Karpas-422 (cell line): Measurements from ENCODE around the gene NECAB2. TPM values are rescaled to one million over a fixed set of nuclear protein-coding genes. Genes with fewer than 3 reads are reported as not detected.

Source experiments
- DNase-seq: peaks from one replicate; pipeline ENCODE4 v3.0.0-alpha.2; 2015
- H2AFZ ChIP-seq: fragments of 200-600 bp; sonication (generic); 2 replicates; pipeline ENCODE4 v1.6.1; 2014; ENCODE audit warnings: antibody characterized with exemption, low read length, mixed read lengths
- H3K27ac ChIP-seq: fragments of 200-600 bp; sonication (generic); 2 replicates; pipeline ENCODE4 v1.5.1; 2014; ENCODE audit warnings: mild to moderate bottlenecking, low read length, moderate library complexity
- H3K27me3 ChIP-seq: fragments of 200-600 bp; sonication (generic); 2 replicates; pipeline ENCODE4 v1.6.1; 2014; ENCODE audit warnings: low read length, mixed read lengths
- H3K36me3 ChIP-seq: fragments of 200-600 bp; sonication (generic); 2 replicates; pipeline ENCODE4 v1.6.1; 2014; ENCODE audit warnings: low read length, mixed read lengths; ENCODE audit not compliant: insufficient read depth
- H3K4me1 ChIP-seq: fragments of 200-600 bp; sonication (generic); 2 replicates; pipeline ENCODE4 v1.6.1; 2014; ENCODE audit warnings: mild to moderate bottlenecking, low read length, mixed read lengths
- H3K4me2 ChIP-seq: fragments of 200-600 bp; sonication (generic); 2 replicates; pipeline ENCODE4 v1.6.1; 2014; ENCODE audit warnings: low read length, low read depth, mild to moderate bottlenecking; ENCODE audit not compliant: poor library complexity, severe bottlenecking
- H3K4me3 ChIP-seq: fragments of 200-600 bp; sonication (generic); 2 replicates; pipeline ENCODE4 v1.5.1; 2014; ENCODE audit warnings: mild to moderate bottlenecking, antibody characterized with exemption, low read length, mixed read lengths
- H3K79me2 ChIP-seq: fragments of 200-600 bp; sonication (generic); 2 replicates; pipeline ENCODE4 v1.6.1; 2014; ENCODE audit warnings: mild to moderate bottlenecking, low read length, mixed read lengths
- H3K9ac ChIP-seq: fragments of 200-600 bp; sonication (generic); 2 replicates; pipeline ENCODE4 v1.6.0; 2014; ENCODE audit warnings: low read length
- H3K9me2 ChIP-seq: fragments of 200-600 bp; sonication (generic), shearing (Covaris generic); replicated peaks from 2 replicates; pipeline ENCODE4 v1.6.0; 2014; ENCODE audit warnings: mild to moderate bottlenecking, low read length, moderate library complexity; ENCODE audit not compliant: insufficient read depth
- H3K9me3 ChIP-seq: fragments of 300-700, 200-600 bp; sonication (generic); 2 replicates; pipeline ENCODE4 v1.6.1; 2014; ENCODE audit warnings: low read length, mixed read lengths
- H4K20me1 ChIP-seq: fragments of 200-600 bp; sonication (generic); 2 replicates; pipeline ENCODE4 v1.6.1; 2014; ENCODE audit warnings: mild to moderate bottlenecking, antibody characterized with exemption, low read length, low read depth; ENCODE audit not compliant: insufficient read depth
- total RNA-seq: library from RNA; depleted of rRNA; stranded (reverse); fragments of >200 nt; shearing (Covaris generic); gene quantifications from 2 replicates; pipeline ENCODE4 v1.2.3, GENCODE V29; 2014; ENCODE audit warnings: low replicate concordance

The NECAB2 gene
- total RNA-seq, 1 experiment from 2014 or later, result not detected

- Histone ChIP-seq H3K4me3 (no peak overlapping the region), H3K36me3 (no peaks in the 10 kb centered on the region), H3K9me3 (no peaks in the 10 kb centered on the region), H2AFZ (no peak overlapping the region), H3K27me3 (no peaks in the 10 kb centered on the region), H3K4me2 (no peak overlapping the region), H4K20me1 (no peaks in the 10 kb centered on the region), H3K79me2 (no peaks in the 10 kb centered on the region), H3K9ac (no peak overlapping the region), H3K27ac (no peak overlapping the region), H3K9me2 (no peaks in the 10 kb centered on the region), H3K4me1 (peaks cover 6% of the 10 kb centered on the region; the same call in 1 of the 2 replicates)
- DNase-seq, result no peak
Measured at GRCh38 chr16:84018710-84019109, 50.7 kb downstream of the NECAB2 start.

- Histone ChIP-seq H3K36me3 (no peaks in the 10 kb centered on the region), H3K4me3 (no peak overlapping the region), H2AFZ (no peak overlapping the region), H3K27me3 (no peaks in the 10 kb centered on the region), H3K4me2 (no peak overlapping the region), H3K9me3 (no peaks in the 10 kb centered on the region), H3K9ac (no peak overlapping the region), H4K20me1 (no peaks in the 10 kb centered on the region), H3K27ac (no peak overlapping the region), H3K9me2 (no peaks in the 10 kb centered on the region), H3K79me2 (no peaks in the 10 kb centered on the region), H3K4me1 (no peaks in the 10 kb centered on the region)
- DNase-seq, result no peak
Measured at GRCh38 chr16:84020353-84020752, 52.3 kb downstream of the NECAB2 start.

GRCh38 chr16:84021488-84021887 lies 53.4 kb downstream of the NECAB2 start:
- DNase-seq, result no peak
- Histone ChIP-seq H3K27me3 (no peaks in the 10 kb centered on the region), H2AFZ (no peak overlapping the region), H3K4me1 (no peaks in the 10 kb centered on the region), H3K36me3 (no peaks in the 10 kb centered on the region), H3K9me3 (no peaks in the 10 kb centered on the region), H3K4me2 (no peak overlapping the region), H3K79me2 (no peaks in the 10 kb centered on the region), H3K9ac (no peak overlapping the region), H3K27ac (no peak overlapping the region), H3K4me3 (no peak overlapping the region), H4K20me1 (no peaks in the 10 kb centered on the region), H3K9me2 (no peaks in the 10 kb centered on the region)

- Histone ChIP-seq H3K9ac (no peak overlapping the region), H3K79me2 (no peaks in the 10 kb centered on the region)
Measured at GRCh38 chr16:84022644-84023043, 54.6 kb downstream of the NECAB2 start.

GRCh38 chr16:84024854-84025253 lies 56.8 kb downstream of the NECAB2 start:
- Histone ChIP-seq H4K20me1 (no peaks in the 10 kb centered on the region), H3K4me2 (no peak overlapping the region), H3K36me3 (no peaks in the 10 kb centered on the region), H3K4me1 (0 out of 2 replicates have a peak, but pooled peaks cover 4% of the 10 kb centered on the region), H3K9me2 (no peaks in the 10 kb centered on the region), H3K9me3 (no peaks in the 10 kb centered on the region), H3K9ac (no peak overlapping the region), H3K4me3 (no peak overlapping the region), H3K27ac (no peak overlapping the region), H2AFZ (no peak overlapping the region), H3K79me2 (no peaks in the 10 kb centered on the region), H3K27me3 (no peaks in the 10 kb centered on the region)
- no peak for DNase-seq

More at GRCh38 chr16:84022644-84023043, 54.6 kb downstream of the NECAB2 start:
- Histone ChIP-seq H3K27ac (no peak overlapping the region), H2AFZ (no peak overlapping the region), H3K4me1 (no peaks in the 10 kb centered on the region), H3K36me3 (no peaks in the 10 kb centered on the region), H3K9me2 (no peaks in the 10 kb centered on the region), H3K4me3 (no peak overlapping the region), H4K20me1 (no peaks in the 10 kb centered on the region), H3K9me3 (no peaks in the 10 kb centered on the region), H3K27me3 (no peaks in the 10 kb centered on the region), H3K4me2 (no peak overlapping the region)
- no peak for DNase-seq

- no peaks in the 10 kb centered on the region for H3K9me3 ChIP-seq
- no peaks in the 10 kb centered on the region for H3K9me2 ChIP-seq
- H3K27ac ChIP-seq, result no peak overlapping the region
- no peaks in the 10 kb centered on the region for H3K36me3 ChIP-seq
- H4K20me1 ChIP-seq, result no peaks in the 10 kb centered on the region
- H3K27me3 ChIP-seq, result no peaks in the 10 kb centered on the region
- no peaks in the 10 kb centered on the region for H3K79me2 ChIP-seq
- no peak overlapping the region for H3K4me3 ChIP-seq
- 0 out of 2 replicates have a peak, but pooled peaks cover 4% of the 10 kb centered on the region for H3K4me1 ChIP-seq
- DNase-seq, result no peak
- H3K4me2 ChIP-seq, result no peak overlapping the region
- H3K9ac ChIP-seq, result no peak overlapping the region
- no peak overlapping the region for H2AFZ ChIP-seq
Measured at GRCh38 chr16:84026606-84027005, 58.6 kb downstream of the NECAB2 start.

- DNase-seq, result no peak
- Histone ChIP-seq H3K27me3 (no peaks in the 10 kb centered on the region), H3K9ac (no peak overlapping the region), H3K4me3 (no peak overlapping the region), H4K20me1 (no peaks in the 10 kb centered on the region), H3K9me2 (no peaks in the 10 kb centered on the region), H3K79me2 (no peaks in the 10 kb centered on the region), H3K4me1 (0 out of 2 replicates have a peak, but pooled peaks cover 4% of the 10 kb centered on the region), H3K9me3 (no peaks in the 10 kb centered on the region), H2AFZ (no peak overlapping the region), H3K4me2 (no peak overlapping the region), H3K36me3 (no peaks in the 10 kb centered on the region), H3K27ac (no peak overlapping the region)
Measured at GRCh38 chr16:84027625-84028024, 59.6 kb downstream of the NECAB2 start.

- DNase-seq, result no peak
- no peaks in the 10 kb centered on the region for H3K27me3 ChIP-seq
- no peaks in the 10 kb centered on the region for H3K36me3 ChIP-seq
- no peaks in the 10 kb centered on the region for H3K9me3 ChIP-seq
- H2AFZ ChIP-seq, result no peak overlapping the region
- no peaks in the 10 kb centered on the region for H3K79me2 ChIP-seq
- H3K9me2 ChIP-seq, result no peaks in the 10 kb centered on the region
- H3K9ac ChIP-seq, result no peak overlapping the region
- 0 out of 2 replicates have a peak, but pooled peaks cover 4% of the 10 kb centered on the region for H3K4me1 ChIP-seq
- no peak overlapping the region for H3K27ac ChIP-seq
- H4K20me1 ChIP-seq, result no peaks in the 10 kb centered on the region
- no peak overlapping the region for H3K4me3 ChIP-seq
- H3K4me2 ChIP-seq, result no peak overlapping the region
Measured at GRCh38 chr16:84029297-84030047, 61.4 kb downstream of the NECAB2 start.
